GM21737 (cell line): ENCODE measurements around the gene ZFX.

Experiments
- ATAC-seq: cut with Tn5 transposase; IDR thresholded peaks from one replicate; pipeline ENCODE4 v1.9.1; 2021; ENCODE audit warnings: mild to moderate bottlenecking, moderate library complexity; ENCODE audit not compliant: unreplicated experiment

The ZFX gene

DNA sequence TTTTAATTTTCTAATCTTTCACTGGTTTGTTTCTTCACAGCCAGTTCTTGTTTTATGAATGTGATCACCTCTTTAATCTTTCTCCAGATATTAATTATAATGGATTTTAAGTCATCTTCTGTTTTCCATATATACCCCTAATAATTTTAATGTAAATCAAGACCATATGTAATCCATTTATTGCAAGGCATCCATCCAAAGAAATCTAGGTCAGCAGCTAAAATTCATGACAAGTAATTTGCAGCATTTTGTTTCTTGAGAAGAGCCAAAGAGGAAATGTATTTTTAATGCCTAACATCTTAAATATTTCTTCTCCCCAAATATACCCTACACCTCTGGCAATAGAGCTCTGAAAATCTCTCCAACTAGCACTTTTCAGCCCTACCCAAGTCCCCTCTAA lies 83.3 kb downstream of the ZFX start:
- no peak for ATAC-seq

DNA sequence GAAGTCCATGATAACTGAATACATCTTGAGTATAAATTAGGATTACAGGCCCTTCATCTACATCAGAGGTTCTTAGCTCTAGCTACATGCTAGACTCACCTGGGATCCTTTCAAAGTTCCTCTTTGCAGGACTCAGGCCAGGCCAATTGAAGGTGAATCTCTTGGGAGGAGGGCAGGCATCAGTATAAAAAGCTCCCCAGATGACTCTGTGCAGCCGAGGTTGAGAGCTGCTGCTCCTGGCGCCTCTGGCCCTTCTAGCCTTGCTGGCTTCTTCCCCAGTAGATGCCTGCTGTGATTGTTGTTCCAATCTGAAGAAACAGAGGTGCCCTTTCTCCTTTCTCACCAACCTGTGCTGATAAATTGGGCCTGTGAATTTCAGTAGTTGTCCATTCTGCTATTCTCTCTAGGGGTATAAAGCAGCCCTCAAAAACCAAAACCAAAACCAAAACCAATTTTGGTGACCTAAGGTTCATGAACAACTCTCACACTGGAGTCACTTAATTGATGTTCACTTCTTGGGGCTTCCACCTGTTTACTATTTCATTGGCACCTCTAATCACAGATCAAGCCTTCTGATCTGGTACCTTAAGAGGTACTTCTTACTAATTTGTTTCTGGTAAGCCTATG lies 85.7 kb downstream of the ZFX start:
- ATAC-seq = no peak

DNA sequence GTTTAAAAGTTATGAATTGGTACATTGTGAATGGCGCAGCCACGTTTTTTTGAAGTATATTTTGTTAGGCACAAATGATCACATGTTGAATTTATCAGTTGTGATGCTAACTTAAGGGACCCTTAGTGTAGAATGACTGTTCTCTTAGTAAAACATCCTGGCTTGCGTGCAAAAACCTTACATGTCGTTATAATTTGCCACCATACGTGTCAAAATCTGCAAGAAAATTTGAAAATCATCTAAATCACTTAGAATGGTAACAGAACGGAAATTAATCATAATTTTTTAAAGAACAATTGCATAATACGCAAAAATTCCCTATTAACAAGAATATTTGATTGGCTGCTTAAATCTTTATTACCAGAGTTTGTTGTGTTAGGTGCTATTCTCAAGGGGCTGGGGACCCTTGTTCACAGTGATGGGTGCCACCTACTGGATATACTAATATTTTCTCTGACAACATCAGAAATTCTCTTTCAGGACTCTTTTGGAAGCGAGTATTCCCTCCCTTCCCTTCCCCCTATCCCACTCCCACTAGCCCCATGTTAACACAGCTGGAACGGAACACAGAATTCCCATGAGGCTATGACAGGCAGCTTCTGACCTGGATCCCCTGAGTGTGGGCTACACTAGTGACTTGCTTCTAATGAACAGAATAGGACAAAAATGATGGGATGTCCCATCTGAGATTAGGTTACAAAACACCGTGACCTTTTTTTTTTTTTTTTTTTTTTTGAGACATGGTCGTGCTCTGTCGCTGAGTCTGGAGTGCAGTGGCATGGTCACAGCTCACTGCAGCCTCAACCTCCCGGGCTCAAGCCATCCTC lies 92.5 kb downstream of the ZFX start:
- ATAC-seq = no peak

DNA sequence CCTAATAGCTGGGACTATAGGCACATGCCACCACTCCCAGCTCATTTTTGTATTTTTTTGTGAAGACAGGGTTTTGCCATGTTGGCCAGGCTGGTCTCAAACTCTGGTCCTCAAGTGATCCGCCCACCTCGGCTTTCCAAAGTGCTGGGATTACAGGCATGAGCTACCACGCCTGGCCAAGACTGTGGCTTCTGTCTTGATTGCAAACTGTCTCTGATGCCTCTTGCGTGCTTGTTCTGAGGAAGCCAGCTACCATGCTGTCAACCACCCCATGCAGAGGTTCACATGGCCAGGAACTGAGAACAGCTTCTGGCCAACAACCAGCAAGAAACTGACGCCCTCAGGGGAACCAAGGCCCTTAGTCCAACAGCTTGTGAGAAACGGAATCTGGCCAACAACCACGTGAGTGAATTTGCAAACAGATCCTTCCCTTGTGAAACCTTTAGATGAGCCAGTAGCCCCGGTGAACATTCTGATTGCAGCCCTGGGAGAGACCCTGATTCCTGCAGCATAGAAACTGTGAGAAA lies 93.2 kb downstream of the ZFX start:
- ATAC-seq = peak; percentile 85

DNA sequence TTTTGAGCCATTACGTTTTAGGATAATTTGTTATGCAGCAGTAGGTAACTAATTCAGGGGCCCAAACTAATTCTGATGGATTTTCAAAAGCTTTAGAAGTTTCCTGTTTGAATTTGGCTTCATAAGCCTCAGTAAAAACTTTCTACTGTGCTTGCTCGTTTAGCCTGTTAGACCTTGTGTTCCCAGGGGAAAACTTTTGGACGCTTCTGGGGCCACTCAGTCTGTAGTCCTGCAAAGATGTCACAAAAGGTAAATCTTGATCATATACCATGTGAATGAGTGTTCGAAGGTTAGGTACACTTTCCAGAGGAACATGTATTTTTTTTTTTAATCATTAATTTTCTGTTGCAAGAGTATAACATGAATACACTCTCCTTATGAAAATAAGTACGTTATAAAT lies 93.7 kb downstream of the ZFX start:
- peak; percentile 44 for ATAC-seq

DNA sequence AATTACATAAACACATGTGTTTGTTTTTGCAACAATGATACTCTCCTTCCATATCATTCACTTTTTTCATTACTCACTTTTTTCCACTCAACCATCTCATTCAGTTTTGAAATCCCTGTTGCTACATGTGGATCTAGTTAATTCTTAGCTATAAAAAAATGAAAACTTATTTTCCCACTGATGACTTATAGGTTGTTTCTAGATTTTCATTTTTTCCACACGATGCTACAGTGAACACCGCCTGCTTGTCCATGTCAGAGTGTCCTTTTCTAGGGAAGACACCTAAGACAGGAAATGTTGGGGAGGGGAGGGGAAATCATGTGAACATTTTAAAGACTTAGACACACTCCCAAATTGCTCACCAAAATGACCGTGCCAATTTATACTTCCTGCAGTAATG lies 94.2 kb downstream of the ZFX start:
- no peak for ATAC-seq

DNA sequence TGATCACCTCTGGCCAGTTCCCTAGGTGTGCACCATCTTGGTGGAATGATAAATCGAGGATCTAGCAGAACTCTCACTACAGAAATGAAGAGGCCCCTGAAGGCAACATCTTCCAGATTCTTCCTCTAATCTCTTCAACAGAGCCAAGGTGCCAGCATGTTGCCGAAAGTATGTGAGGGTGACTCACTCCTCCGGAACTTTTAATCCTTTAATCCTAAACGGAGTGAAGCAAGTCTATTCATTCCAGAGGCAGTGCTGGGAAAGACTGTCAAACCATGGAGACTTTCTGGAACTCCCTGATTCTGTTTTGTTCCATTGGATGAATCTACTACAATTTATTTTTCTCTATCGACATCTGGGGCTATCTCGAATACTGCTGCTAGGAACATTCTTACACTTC lies 95.7 kb downstream of the ZFX start:
- ATAC-seq = no peak

DNA sequence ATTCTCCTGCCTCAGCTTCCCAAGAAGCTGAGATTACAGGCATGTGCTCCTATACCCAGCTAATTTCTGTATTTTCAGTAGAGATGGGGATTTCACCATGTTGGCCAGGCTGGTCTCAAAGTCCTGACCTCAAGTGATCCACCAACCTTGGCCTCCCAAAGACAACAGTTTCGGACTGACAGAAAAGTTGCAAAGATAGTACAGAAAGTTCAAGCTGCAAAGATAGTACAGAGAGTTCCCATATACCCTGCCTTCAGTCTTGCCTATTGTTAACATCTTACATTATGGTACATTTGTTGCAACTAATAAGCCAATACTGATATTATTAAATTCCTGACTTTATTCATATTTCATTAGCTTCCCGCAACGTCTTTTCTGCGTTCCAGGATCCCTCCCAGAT lies 98.5 kb downstream of the ZFX start:
- no peak for ATAC-seq

DNA sequence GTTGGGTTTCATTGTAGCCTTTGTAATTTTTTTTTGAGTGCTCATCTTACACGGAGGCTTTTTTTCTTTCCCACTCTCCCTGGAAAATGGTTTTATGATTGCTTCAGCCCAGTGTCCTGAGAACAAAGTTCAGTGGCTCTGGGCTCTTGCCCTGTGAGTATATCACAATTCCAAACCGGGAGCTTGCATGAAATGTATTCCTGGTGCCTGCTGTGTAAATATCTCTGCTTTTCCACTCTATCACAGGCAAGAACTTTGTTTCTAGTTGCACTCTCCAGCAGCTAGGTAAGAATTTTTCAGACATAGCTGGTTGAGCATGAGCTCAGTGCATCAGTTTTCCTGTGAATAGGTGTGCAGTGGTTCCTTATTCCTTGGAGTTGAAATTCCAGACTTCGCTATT lies 103.5 kb downstream of the ZFX start:
- no peak for ATAC-seq

DNA sequence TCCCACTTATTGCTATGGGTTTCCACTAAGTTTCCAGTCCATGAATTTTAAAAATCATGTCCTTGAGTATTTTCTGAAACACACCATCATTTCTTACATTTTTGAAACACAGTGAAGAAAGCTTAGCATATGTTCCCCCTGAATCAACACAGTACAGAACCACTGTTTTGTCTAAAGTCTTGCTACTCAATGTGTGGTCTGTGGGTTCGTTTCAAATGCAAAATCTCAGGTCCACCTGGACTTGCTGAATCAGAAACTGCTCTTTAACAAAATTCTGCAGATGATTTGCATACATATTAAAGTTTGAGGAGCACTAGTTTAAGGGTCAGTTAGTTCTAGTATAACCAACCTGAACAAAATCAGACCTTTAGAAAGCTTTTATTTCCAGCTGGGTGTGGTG lies 103.9 kb downstream of the ZFX start:
- ATAC-seq = no peak

DNA sequence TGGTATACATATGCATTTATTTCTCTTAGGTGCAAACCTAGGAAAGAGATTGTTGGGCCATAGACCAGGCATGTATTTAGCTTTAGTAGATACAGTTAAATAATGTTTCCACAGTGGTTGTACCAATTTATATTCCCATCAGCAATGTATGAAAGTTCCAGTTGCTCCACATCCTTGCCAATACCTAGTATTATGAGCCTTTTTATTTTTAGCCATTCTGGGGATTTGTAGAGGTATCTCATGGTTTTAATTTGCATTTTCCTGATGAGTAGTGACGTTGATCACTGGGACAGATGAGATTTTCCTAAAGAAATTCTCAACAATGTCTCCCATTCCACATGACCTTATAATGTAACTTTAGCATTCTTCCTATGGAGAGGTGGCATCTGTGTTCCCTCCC lies 107.5 kb downstream of the ZFX start:
- no peak for ATAC-seq

DNA sequence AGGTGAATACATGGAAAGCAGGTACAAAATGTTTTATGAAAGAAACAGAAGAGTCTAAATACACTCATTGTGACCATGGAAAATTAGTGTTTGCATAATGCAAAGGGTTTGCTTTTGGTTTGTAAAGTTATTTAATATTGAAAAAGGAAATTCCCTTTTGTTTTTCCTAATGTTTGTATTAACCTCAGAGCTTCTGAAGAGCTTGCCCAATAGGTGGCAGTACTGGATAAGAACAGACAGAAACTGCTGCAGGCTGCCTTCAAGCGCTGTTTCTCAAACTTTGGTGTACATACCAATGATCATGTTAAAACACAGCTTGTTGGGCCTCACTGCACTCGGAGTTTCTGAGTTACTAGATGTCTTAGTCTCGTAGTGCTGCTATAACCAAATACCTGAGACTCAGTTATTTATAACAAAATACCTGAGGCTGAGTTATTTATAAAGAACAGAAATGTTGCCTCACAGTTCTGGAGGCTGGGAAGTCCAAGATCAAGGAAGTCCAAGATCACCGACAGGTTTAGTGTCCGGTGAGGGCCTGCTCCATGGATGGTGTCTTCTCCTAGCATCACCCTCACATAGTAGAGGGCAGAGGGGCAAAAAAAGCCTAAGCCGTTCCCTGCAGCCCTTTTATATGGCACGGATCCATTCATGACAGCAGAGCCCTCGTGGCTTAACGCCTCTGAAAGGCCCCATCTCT lies 110.2 kb downstream of the ZFX start:
- no peak for ATAC-seq

DNA sequence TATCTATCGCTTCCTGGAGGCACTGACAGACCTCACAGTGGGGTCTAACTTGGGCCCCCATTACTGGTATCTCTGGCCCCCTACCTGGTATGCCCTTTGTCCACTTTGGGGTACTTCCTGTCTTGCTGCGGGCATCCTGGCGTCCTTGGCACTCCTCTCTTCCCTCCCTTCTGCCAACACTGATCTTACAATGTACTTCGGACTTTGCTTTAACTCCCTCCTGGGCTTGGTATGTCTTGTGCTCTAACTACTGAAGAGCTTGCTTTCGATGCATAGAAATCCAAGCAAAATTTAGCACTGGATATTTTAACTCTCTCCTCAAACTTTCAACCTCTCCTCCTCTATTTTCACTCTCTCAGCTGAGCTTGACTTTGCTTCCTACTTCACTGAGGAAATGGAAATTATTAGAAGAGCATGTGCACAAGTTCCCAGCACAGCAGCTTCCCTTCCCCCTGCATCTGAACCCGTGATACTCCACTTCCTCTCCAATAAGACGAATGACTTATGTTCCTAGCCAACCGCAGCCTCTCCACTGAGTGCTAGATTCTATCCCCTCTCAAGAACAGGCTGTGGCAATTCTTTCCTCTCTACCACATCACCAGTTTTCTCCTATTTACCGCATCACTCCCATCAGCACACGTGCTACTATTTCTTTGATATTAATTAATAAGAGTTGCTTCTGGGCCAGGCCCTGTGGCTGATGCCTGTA lies 111.5 kb downstream of the ZFX start:
- no peak for ATAC-seq

DNA sequence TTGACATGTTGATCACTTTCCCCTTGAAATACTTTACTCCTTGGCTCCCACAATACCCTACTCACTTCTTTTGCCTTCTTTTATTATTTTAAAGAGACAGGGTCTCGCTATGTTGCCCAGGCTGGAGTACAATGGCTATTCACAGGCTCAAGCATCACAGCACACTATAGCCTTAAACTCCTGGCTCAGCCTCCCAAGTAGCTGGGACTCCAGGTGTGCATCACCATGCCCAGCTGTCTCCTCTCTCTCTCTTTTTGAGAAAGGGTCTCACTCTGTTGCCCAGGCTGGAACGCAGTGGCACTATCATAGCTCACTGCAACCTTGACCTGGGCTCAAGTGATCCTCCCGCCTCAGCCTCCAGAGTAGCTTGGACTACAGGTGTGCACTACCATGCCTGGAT lies 112.8 kb downstream of the ZFX start:
- no peak for ATAC-seq

DNA sequence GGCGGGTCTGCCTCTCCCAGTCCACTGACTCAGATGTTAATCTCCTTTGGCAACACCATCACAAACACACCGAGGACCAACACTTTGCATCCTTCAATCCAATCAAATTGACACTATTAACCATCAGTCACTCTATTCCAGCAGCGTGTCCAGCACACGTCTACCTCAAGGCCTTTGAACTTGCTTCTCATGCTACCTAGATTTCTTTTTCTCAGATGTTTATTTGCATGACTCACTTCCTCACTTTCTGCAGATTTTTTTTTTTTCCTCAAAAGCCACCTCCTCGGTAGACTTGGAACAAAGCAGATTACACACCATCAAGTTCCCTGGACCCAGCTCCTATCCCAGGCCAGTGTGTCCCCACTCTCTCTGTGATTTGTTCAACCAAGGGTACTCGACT lies 114.9 kb downstream of the ZFX start:
- no peak for ATAC-seq
